DLD1 (cell line): ENCODE measurements around the gene VWF.
"Not testable (repeated sequence)": the region's sequence is repeated elsewhere in the genome, so short reads cannot be mapped to it uniquely, and the experiment has no call there.

Experiments used
- in situ Hi-C: cut with HindIII; loops from 2 replicates; pipeline ENCODE4 v1.10.0; 2017; ENCODE audit warnings: low sequenced_read_pairs

Gene VWF

DNA sequence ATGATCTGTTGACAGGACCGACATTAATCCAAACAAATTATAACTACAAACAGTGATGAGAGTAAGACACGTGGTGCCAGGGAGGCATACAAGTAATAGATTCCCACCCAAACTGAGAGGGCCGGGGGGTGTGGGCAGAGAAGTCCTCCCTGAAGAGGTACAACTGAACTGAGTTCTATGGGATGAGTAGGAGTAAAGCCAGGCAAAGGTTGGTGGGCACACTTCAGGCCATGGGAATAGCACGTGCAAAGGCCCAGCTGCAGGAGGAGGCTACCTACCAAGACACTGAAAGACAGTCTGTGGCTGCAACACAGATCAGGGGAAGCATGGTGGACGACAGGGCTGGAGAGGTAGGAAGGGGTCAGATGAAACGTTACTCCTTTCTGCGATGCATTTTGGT is 22.0 kb upstream of the VWF start:
- in situ Hi-C loops, result no loop called here

- in situ Hi-C loops, result no loop called here
Measured at GRCh38 chr12:6145564-6145963, 21.1 kb upstream of the VWF start.

DNA sequence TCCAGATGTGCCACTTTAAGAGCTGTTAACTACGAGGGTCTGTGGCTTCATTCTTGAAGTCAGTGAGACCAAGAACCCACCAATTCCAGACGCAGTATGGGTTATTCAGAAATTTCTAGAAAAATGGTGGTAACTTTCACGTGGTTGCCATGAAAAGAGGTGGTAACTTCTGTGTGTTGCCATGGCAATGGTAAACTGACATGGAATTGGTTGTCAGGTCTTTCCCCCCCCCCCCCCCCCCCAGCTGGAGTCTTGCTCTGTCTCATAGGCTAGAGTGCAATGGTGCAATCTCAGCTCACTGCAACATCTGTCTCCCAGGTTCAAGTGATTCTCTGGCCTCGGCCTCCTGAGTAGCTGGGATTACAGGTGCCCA is 18.8 kb upstream of the VWF start:
- in situ Hi-C loops, result no loop called here

DNA sequence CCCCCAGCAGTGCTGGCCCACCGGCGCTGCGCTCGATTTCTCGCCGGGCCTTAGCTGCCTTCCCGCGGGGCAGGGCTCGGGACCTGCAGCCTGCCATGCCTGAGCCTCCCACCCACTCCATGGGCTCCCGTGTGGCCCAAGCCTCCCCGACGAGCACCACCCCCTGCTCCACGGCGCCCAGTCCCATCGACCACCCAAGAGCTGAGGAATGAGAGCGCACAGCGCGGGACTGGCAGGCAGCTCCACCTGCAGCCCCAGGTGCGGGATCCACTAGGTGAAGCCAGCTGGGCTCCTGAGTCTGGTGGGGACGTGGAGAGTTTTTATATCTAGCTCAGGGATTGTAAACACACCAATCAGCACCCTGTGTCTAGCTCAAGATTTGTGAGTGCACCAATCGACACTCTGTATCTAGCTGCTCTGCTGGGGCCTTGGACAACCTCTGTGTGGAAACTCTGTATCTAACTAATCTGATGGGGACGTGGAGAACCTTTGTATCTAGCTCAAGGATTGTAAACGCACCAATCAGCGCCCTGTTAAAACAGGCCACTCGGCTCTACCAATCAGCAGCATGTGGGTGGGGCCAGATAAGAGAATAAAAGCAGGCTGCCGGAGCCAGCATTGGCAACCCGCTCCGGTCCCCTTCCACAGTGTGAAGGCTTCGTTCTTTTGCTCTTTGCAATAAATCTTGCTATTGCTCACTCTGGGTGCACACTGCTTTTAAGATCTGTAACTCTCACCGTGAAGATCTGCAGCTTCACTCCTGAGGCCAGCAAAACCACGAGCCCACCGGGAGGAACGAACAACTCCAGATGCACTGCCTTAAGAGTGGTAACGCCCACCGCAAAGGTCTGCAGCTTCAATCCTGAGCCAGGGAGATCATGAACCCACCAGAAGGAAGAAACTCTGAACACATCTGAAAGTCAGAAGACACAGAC is 18.2 kb upstream of the VWF start:
- in situ Hi-C loops, result not testable (repeated sequence)

DNA sequence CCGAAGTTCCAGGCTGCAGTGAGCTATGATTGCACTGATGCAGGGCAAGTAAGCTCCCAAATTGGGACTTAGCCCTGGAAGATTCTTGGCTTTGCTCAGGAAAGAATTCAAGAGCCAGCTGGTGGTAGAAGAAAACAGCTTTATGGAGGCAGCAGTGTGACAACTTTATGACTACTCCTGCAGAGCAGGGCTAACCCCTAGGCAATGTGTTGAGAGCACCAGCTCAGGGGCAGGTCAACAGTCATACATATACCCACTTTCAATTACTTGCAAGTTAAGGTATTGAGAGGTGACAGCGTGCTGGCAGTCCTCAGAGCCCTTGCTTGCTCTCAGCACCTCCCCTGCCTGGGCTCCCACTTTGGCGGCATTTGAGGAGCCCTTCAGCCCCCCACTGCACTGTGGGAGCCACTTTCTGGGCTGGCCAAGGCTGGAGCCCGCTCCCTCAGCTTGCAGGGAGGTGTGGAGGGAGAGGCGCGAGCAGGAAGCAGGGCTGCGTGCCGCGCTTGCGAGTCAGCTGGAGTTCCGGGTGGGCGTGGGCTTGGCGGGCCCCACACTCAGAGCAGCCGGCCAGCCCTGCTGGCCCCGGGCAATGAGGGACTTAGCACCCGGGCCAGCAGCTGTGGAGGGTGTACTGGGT is 17.4 kb upstream of the VWF start:
- in situ Hi-C loops, result not testable (repeated sequence)

- in situ Hi-C loops, result no loop called here
Measured at GRCh38 chr12:6140651-6141447, 16.4 kb upstream of the VWF start.

DNA sequence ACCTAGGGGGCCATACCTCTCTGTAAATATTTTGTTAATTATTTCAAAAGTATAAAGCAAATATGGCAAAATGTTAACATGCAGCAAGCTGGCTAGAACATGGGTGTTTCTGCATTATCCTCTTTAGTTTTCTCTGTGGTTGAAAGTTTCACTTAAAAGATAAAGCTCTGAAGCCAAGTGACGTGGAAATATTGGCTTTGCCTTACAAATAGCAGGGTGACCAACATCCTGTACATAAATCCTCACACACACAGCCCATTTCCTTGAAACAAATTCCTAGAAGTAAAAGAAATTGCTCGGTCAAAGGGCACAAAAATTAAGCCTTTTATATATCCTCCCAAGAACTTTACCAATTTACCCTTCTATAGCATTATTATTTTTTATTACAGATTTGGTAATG is 10.6 kb upstream of the VWF start:
- in situ Hi-C loops, result no loop called here

- in situ Hi-C loops, result no loop called here
Measured at GRCh38 chr12:6133642-6134041, 9.2 kb upstream of the VWF start.

- in situ Hi-C loops, result no loop called here
Measured at GRCh38 chr12:6132496-6132895, 8.0 kb upstream of the VWF start.

- in situ Hi-C loops, result no loop called here
Measured at GRCh38 chr12:6125310-6125608, 789 bp upstream of the VWF start.

- in situ Hi-C loops, result no loop called here
Measured at GRCh38 chr12:6123258-6123657, 1.2 kb downstream of the VWF start.

GRCh38 chr12:6122201-6122600 is 2.3 kb downstream of the VWF start:
- in situ Hi-C loops, result no loop called here

DNA sequence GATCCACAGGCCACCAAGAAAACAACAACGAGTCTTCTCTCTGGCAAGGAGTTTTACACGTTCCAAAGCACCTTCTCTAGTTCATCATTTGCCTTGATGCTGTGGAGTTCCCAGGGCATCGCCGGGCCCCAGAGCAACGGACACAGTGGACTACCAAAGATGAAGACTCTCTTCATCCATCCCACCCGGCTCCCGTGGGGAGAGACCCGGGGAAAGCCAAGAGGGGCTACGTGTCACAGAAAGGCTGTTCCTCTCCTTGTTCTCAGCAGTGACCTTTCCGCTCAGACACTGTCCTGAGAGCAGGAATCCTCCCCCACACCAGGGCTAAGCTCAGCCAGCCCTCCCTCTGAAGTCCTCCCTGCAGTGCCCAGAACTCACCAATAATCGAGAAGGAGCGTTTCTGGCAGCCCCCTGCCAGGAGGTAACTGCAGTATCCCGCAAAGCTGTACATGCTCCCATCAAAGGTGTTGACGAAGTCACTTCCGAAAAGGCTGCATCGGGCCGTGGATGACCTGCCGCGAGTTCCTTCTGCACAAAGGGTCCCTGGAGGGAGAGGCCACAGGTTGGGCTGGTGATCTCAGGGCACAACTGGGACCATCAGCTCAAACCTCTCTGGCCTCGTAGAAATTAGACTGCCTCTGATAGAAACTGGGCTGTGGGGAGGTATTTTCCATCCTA is 3.5 kb downstream of the VWF start:
- in situ Hi-C loops, result no loop called here

DNA sequence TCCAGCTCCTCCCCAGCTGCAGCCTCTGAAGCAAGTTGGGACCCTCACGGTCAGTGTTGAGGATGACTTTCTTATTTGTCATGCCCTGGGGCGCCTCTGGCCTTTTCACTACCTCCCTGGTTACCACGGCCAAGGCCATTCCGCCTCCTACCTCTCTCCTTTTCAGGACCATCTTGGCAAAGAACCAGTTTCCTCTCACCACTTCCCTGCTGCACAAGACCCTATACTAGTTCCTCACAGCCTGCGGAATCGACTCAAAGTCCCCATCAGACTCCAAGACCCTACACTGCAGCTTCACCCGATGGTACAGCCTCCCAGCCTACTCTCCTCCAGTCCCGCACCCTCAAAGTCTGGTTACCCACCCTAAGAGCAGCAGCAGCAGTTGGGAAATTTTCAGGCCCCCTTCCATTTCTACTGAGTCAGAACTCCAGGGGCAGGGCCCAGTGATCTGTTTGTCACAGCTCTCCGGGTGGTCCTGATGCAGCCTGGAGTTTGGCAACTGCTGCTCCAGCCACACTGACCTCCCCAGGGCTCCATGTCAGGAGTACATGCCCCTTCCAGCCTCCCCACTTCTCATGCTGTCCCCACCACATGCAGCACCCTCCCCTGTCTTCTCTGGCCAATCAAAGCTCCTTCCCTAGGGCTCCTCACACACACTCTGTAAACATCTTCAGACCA is 5.4 kb downstream of the VWF start:
- in situ Hi-C loops, result no loop called here

DNA sequence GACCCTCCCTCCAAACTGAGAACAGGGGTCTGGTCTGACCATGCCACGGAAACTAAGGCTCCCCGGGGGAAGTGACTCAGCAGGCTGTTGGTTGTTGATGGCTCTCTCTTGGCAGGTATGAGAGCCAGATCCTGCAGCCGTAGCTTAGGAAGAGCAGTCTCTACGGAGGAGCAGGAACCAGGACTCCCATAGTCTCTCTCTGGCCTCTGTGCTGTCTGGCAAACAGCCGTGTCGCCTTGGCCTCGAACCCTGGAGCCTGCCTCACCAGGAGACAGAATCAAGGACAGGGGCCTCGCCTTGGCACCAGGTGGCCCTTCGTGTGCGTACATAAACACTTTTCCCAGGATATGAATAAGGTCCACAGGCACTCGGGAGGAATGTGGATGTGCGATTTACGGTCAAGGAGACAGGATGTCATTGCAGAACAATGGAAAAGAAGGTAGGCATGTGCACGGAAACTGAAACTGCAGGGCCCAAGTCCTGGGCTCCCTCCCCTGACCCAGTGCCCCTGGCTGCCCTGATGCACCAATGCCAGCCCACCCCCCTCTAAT is 7.9 kb downstream of the VWF start:
- in situ Hi-C loops, result no loop called here

DNA sequence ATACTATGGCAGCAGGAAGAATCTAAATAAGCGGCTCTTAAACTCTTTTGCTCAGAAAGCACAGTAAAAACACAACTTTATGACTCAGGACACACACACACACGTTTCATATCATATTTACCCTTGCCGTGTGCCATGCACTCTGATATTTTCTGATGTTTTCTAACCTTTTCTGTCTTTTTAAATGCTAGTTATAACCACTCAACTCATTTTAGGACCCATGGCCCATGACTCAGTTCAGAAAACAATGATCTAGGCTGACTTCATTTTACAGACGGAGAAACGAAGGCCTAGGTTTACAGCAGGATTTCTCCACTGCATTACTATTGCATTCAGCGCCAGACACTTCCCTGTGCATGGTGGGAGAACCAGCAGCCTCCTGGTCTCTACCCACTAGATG is 9.1 kb downstream of the VWF start:
- in situ Hi-C loops, result no loop called here

DNA sequence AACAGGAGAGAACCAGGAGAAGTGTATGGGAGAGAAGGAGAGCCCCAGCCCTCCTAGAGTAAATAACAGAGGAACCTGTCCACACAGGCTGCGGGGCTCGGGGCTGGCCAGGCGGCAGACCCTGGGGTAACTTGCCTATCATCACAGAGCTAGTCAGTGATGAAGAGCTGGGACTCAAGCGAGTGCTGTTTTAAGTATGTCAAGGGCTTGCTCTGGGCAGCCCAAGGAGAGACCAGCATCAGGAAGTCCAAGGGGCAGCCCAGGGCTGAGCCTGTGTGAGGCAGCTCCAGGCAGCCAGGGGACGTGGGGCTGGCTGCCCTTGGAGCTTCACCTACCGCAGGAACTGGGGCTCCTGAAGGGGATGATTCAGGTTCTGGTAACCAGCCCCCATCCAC is 10.0 kb downstream of the VWF start:
- in situ Hi-C loops, result no loop called here

DNA sequence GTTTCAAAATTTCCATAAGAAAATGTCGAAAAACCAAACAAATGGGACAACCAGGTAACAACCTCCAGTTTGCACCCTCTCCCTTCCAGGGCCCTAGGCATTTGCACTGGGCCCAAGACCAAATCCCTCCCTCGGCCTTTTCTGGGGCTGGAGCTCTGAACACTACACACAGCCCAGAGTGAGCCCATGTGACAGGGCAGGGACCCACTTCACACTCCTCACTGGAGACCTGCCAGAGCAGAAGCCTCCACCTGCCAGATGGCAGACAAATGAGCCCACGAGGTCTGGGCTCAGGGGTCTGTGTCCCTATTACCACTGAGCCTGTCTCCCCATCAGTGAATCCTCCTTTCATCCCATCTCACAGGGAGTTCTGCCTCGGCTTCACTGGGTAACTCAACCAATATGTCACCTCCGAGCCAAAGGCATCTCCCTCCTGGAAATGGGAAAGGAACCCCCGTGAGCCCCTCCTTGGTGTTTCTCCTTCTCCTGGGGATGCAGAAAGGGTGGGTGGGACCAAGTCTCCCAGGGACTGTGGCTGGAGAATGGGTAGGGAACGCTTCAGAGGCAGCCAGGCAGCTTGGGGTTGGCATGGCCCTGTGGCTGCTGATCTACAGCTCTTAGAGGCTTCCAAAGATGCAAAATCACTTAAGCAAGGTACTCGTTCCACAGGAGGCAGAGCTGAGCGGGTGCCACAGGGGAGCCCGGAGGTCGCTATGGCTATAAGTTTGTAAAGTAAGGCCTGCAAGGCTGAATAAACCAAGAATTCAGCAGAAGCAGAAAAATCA is 10.6 kb downstream of the VWF start:
- in situ Hi-C loops, result no loop called here

GRCh38 chr12:6112004-6112403 is 12.5 kb downstream of the VWF start:
- in situ Hi-C loops, result no loop called here

DNA sequence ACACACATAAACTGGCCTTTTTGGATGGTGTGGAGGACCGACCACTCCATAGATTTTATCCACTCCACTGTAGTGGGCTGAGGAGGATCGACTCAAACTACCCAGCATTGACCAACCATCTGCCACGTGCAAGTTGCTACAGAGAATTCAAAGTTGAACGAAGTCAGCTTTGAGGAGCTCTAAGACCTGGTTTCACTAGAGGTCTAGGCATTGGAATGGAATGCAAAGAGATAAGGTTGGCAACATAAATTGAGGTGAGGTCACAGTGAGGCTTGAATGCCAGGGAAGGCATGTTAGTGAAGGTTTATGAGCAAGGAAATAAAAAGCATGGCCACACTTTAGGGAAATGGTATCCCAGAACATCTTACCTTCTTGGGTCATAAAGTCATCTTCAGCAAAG is 14.5 kb downstream of the VWF start:
- in situ Hi-C loops, result no loop called here
